DND-41 (cell line): ENCODE data around the gene GARNL3.

ENCODE experiments used
- ATAC-seq: fragments of 200-7000 bp; cut with Tn5 transposase; 3 replicates; pipeline ENCODE4 v1.9.1; 2021; ENCODE audit warnings: low read depth; ENCODE audit not compliant: insufficient read depth
- DNase-seq: peaks from one replicate; pipeline ENCODE4 v3.0.0-alpha.2; 2020
- H2AFZ ChIP-seq: 2 replicates; pipeline ENCODE4 v1.6.0; 2012; ENCODE audit warnings: low read depth, low read length
- H3K27ac ChIP-seq: 2 replicates; pipeline ENCODE4 v1.5.1; 2012; ENCODE audit warnings: low read length, inconsistent platforms
- H3K27me3 ChIP-seq: fragments of 200-600 bp; sonication (generic); 2 replicates; pipeline ENCODE4 v1.6.0; 2012; ENCODE audit warnings: low read length, mild to moderate bottlenecking, inconsistent platforms; ENCODE audit not compliant: insufficient read depth, poor library complexity
- H3K36me3 ChIP-seq: 2 replicates; pipeline ENCODE4 v1.5.1; 2012; ENCODE audit warnings: low read length, inconsistent platforms; ENCODE audit not compliant: insufficient read depth
- H3K4me1 ChIP-seq: 2 replicates; pipeline ENCODE4 v1.5.1; 2012; ENCODE audit warnings: mild to moderate bottlenecking, low read length; ENCODE audit not compliant: insufficient read depth
- H3K4me2 ChIP-seq: 2 replicates; pipeline ENCODE4 v1.6.0; 2012; ENCODE audit warnings: mild to moderate bottlenecking, moderate library complexity, low read length, inconsistent platforms; ENCODE audit not compliant: insufficient read depth
- H3K4me3 ChIP-seq, 2 experiments: fragments of 200-600 bp in 1 of 2; shearing (Covaris generic) in 1 of 2; 2 replicates each; pipeline ENCODE4 v1.5.1; 2012 to 2016; ENCODE audit warnings: inconsistent platforms in 2 of 2, low read length in 2 of 2, mild to moderate bottlenecking in 2 of 2, low read depth in 1 of 2, moderate library complexity in 1 of 2
- H3K79me2 ChIP-seq: 2 replicates; pipeline ENCODE4 v1.6.0; 2012; ENCODE audit warnings: low read length, inconsistent platforms; ENCODE audit not compliant: insufficient read depth
- H3K9ac ChIP-seq: 2 replicates; pipeline ENCODE4 v1.6.0; 2012; ENCODE audit warnings: low read depth, mild to moderate bottlenecking, inconsistent platforms, low read length, moderate library complexity
- H3K9me3 ChIP-seq: 2 replicates; pipeline ENCODE4 v1.5.1; 2012; ENCODE audit warnings: low read length, moderate library complexity, mild to moderate bottlenecking, inconsistent platforms; ENCODE audit not compliant: insufficient read depth, severe bottlenecking
- H4K20me1 ChIP-seq: 2 replicates; pipeline ENCODE4 v1.6.0; 2012; ENCODE audit warnings: low read length; ENCODE audit not compliant: insufficient read depth
- EZH2 ChIP-seq: IDR thresholded peaks from 3 replicates; pipeline ENCODE4 v1.6.1; 2012; ENCODE audit warnings: borderline replicate concordance, low read depth, mild to moderate bottlenecking, moderate library complexity, low read length, inconsistent platforms; ENCODE audit not compliant: severe bottlenecking
- TF ChIP-seq, protein P1 (sequence below): IDR thresholded peaks from 2 replicates; pipeline ENCODE4 v1.5.1; 2012; ENCODE audit warnings: borderline replicate concordance, low read length, moderate library complexity, mild to moderate bottlenecking; ENCODE audit not compliant: poor library complexity, severe bottlenecking; ENCODE audit errors: extremely low read depth

GARNL3 gene

DNA sequence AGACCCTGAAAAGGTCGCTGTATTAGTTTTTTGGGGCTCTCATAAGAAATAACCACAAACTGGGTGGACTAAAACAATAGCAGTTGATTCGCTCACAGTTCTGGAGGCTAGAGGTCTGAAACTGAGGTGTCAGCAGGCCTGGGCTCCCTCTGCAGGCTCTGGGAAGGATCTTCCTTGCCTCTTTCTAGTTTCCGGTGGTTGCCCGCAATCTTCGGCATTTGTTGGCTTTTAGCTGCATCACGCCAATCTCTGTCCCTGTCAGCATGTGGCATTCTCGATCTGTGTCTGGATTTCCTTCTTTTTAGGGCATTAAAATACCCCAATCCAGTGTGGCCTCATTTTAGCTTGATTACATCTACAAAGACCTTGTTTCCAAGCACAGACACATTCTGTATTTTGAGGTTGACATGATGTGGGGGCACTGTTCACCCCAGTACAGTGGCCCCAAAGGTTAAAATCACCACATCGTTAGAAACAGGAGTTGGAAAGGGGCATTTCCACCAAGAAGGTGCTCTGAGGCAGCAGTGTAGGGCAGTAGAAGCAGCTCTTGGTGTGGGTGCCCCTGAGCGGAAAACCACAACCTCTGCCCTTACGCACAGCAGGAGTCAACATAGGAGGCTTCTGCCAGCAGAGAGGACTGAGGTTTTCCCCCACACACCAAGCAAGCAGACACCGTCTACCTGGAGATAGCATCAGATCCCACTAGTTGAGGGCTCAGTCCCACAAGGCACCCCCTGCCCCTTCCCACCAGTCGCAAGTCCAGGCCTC lies 173.1 kb downstream of the GARNL3 start:
- H3K4me1 ChIP-seq = no peaks in the 10 kb centered on the region
- no peaks in the 10 kb centered on the region for H4K20me1 ChIP-seq
- no peak overlapping the region for H2AFZ ChIP-seq
- H3K36me3 ChIP-seq = peaks cover 86% of the 10 kb centered on the region
- ATAC-seq (no peak), DNase-seq (no peak)
- H3K9me3 ChIP-seq = no peaks in the 10 kb centered on the region
- H3K79me2 ChIP-seq = no peaks in the 10 kb centered on the region
- H3K4me3 ChIP-seq = no peak overlapping the region
- H3K4me2 ChIP-seq = no peak overlapping the region
- TF ChIP-seq, protein P1, sequence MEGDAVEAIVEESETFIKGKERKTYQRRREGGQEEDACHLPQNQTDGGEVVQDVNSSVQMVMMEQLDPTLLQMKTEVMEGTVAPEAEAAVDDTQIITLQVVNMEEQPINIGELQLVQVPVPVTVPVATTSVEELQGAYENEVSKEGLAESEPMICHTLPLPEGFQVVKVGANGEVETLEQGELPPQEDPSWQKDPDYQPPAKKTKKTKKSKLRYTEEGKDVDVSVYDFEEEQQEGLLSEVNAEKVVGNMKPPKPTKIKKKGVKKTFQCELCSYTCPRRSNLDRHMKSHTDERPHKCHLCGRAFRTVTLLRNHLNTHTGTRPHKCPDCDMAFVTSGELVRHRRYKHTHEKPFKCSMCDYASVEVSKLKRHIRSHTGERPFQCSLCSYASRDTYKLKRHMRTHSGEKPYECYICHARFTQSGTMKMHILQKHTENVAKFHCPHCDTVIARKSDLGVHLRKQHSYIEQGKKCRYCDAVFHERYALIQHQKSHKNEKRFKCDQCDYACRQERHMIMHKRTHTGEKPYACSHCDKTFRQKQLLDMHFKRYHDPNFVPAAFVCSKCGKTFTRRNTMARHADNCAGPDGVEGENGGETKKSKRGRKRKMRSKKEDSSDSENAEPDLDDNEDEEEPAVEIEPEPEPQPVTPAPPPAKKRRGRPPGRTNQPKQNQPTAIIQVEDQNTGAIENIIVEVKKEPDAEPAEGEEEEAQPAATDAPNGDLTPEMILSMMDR = no peak
- H3K27me3 ChIP-seq = no peaks in the 10 kb centered on the region
- no peak overlapping the region for H3K27ac ChIP-seq
- H3K9ac ChIP-seq = no peak overlapping the region

DNA sequence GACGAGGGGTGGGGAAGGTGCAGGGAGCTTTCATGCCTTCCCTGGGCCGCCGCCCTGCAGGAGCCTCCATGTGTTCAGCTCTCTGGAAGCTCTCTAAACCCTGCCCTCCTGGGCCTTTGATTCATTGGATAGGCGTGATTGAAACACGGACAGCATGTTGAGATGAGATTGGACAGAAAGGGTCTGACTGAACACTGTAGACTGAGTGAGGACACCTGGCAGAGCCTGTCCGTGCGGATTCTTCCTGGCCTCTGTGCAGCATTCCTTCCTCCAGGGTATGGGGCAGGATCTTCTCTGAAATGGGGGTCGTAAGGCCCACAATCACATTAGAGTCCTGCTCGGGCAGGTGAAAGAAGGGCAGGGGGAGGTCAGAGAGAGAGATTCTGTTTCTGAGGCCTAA lies 173.8 kb downstream of the GARNL3 start:
- Histone ChIP-seq H3K36me3 (peaks cover 84% of the 10 kb centered on the region), H3K4me3 (no peak overlapping the region), H3K27ac (no peak overlapping the region), H4K20me1 (no peaks in the 10 kb centered on the region), H3K4me2 (no peak overlapping the region), H3K79me2 (no peaks in the 10 kb centered on the region), H3K9me3 (no peaks in the 10 kb centered on the region), H2AFZ (no peak overlapping the region), H3K27me3 (no peaks in the 10 kb centered on the region), H3K9ac (no peak overlapping the region), H3K4me1 (no peaks in the 10 kb centered on the region)
- DNase-seq (no peak), ATAC-seq (no peak)
- TF ChIP-seq EZH2 = no peak
- TF ChIP-seq, protein P1 = no peak
